Panc1 (cell line): ENCODE results near the gene NKRF. TPM values are rescaled to one million over a fixed set of nuclear protein-coding genes. Genes with fewer than 3 reads are reported as not detected.
A peak's percentile ranks its signal among the peaks of the same experiment; 100 is the strongest.

Experiments used
- ATAC-seq: fragments of 200-7000 bp; cut with Tn5 transposase; 2 replicates; pipeline ENCODE4 v1.9.1; 2020; ENCODE audit warnings: mild to moderate bottlenecking, moderate library complexity
- BruUV-seq: library from RNA; stranded (reverse); fragments of 400-500 nt; replicated peaks from 2 replicates; lab custom pipeline; 2021; lab: Mats Ljungman, UMichigan
- CTCF ChIA-PET: fragments of 300-600 bp; sonication (Branson Sonifier 250); formaldehyde crosslinking; loops from one replicate; lab custom pipeline; 2022; ENCODE audit warnings: antibody characterized with exemption; lab: Charles Lee
- POLR2A ChIA-PET: fragments of 300-600 bp; sonication (Branson Sonifier 250); formaldehyde crosslinking; loops from one replicate; lab custom pipeline; 2022; ENCODE audit warnings: antibody characterized with exemption; lab: Charles Lee
- DNase-seq: peaks from one replicate; pipeline ENCODE4 v3.0.0-alpha.2; 2010; ENCODE audit warnings: low read depth, low spot score
- H3K27ac ChIP-seq: 2 replicates; pipeline ENCODE4 v1.5.1; 2011; ENCODE audit warnings: mild to moderate bottlenecking, low read length, inconsistent platforms
- H3K27me3 ChIP-seq: fragments of 200-500 bp; sonication (Bioruptor generic); 2 replicates; pipeline ENCODE4 v1.6.0; 2014; ENCODE audit warnings: low read length, inconsistent platforms; ENCODE audit not compliant: control insufficient read depth, insufficient read depth
- H3K36me3 ChIP-seq: fragments of 200-500 bp; sonication (Bioruptor generic); 2 replicates; pipeline ENCODE4 v1.5.1; 2014; ENCODE audit warnings: inconsistent platforms, mild to moderate bottlenecking, low read length, moderate library complexity; ENCODE audit not compliant: control insufficient read depth, insufficient read depth
- H3K4me1 ChIP-seq: 2 replicates; pipeline ENCODE4 v1.5.1; 2011; ENCODE audit warnings: inconsistent platforms, mild to moderate bottlenecking, low read length, moderate library complexity; ENCODE audit not compliant: control insufficient read depth, insufficient read depth
- H3K4me3 ChIP-seq, 2 experiments: 2 replicates each; pipeline ENCODE4 v1.5.1; 2011 to 2012; ENCODE audit warnings: low read depth in 2 of 2, low read length in 2 of 2, mild to moderate bottlenecking in 2 of 2, inconsistent platforms in 1 of 2, moderate library complexity in 1 of 2
- H3K9me3 ChIP-seq: fragments of 200-500 bp; sonication (Bioruptor generic); 2 replicates; pipeline ENCODE4 v1.5.1; 2014; ENCODE audit warnings: low read depth, mild to moderate bottlenecking, inconsistent platforms, low read length, moderate library complexity; ENCODE audit not compliant: control insufficient read depth, insufficient read depth
- CTCF ChIP-seq: fragments of 450-650 bp; IDR thresholded peaks from 2 replicates; pipeline ENCODE4 v1.5.1; 2017; ENCODE audit warnings: mild to moderate bottlenecking
- POLR2AphosphoS5 ChIP-seq: IDR thresholded peaks from 2 replicates; pipeline ENCODE4 v1.6.1; 2012; ENCODE audit warnings: mild to moderate bottlenecking, low read depth, low read length, moderate library complexity
- REST ChIP-seq, 2 experiments: IDR thresholded peaks; 2 replicates each; pipeline ENCODE4 v1.6.1; 2011 to 2012; ENCODE audit warnings: low read depth in 2 of 2, control low read depth in 1 of 2, low read length in 1 of 2, mild to moderate bottlenecking in 1 of 2, moderate library complexity in 1 of 2; ENCODE audit not compliant: insufficient read depth in 1 of 2
- SIN3A ChIP-seq: IDR thresholded peaks from 2 replicates; pipeline ENCODE4 v1.6.1; 2012; ENCODE audit warnings: low read depth, mild to moderate bottlenecking, low read length, moderate library complexity, borderline replicate concordance; ENCODE audit not compliant: insufficient read depth
- TCF7L2 ChIP-seq: IDR thresholded peaks from 2 replicates; pipeline ENCODE4 v1.6.1; 2011; ENCODE audit warnings: mild to moderate bottlenecking, low read depth, low read length, inconsistent platforms
- in situ Hi-C: cut with HindIII; loops from 2 replicates; pipeline ENCODE4 v1.10.0; 2016; ENCODE audit warnings: low sequenced_read_pairs, low pct_unique_long_range_greater_than_20kb
- intact Hi-C: fragments of 100-400 bp; cut with micrococcal nuclease; formaldehyde crosslinking; loops from one replicate; pipeline ENCODE4 v1.10.0; 2022; ENCODE audit not compliant: unreplicated experiment
- microRNA-seq: library from miRNA; unstranded; fragments of <30 nt; microRNA quantifications from one replicate; pipeline ENCODE4 v1.1.0, GENCODE V29; 2020; ENCODE audit not compliant: unreplicated experiment
- total RNA-seq: library from RNA; stranded (reverse); gene quantifications from one replicate; pipeline ENCODE4 v1.2.1, GENCODE V29; 2021; ENCODE audit not compliant: unreplicated experiment

Gene NKRF
- total RNA-seq, 1 experiment from 2014 or later, result 25.5 TPM

GRCh38 chrX:119539872-119540271 lies 66.4 kb downstream of the NKRF start:
- no peak for DNase-seq
- ChIA-PET POLR2A (no interaction called here), CTCF (interaction anchor here (0.7 kb wide), 1 partner anchor 35 kb away, joined by 4 read pairs; no protein-coding TSS in a partner anchor)
- no peak for ATAC-seq
- H3K4me1 ChIP-seq, result no peaks in the 10 kb centered on the region
- no peaks in the 10 kb centered on the region for H3K9me3 ChIP-seq
- no TSS peak for BruUV-seq
- intact Hi-C loops, result no loop called here
- no peaks in the 10 kb centered on the region for H3K27me3 ChIP-seq
- no peaks in the 10 kb centered on the region for H3K36me3 ChIP-seq
- in situ Hi-C loops, result no loop called here
- no peak overlapping the region for H3K27ac ChIP-seq
- no peak overlapping the region for H3K4me3 ChIP-seq
- TF ChIP-seq REST (IDR thresholded peaks at IDR 0.05; ENCODE audit: insufficient read depth in 1 of 2, low read depth in 2 of 2, low read length in 1 of 2) (no peak), SIN3A (no peak), CTCF (no peak; the same call in 1 of the 2 replicates), TCF7L2 (no peak), POLR2AphosphoS5 (no peak)

Small RNAs within 50 kb of the gene (microRNA-seq; reads per million reads assigned to microRNA genes)
- gene MIR766, result 78.5 reads per million, percentile 54 among the genes with 10 or more reads in this experiment

Other genes starting within 250 kb of the NKRF start
- gene SLC25A43, start 207.1 kb downstream of the NKRF start, total RNA-seq, result 35.5 TPM
- gene SLC25A5, start 138.0 kb downstream of the NKRF start, total RNA-seq, result 709 TPM
- 42.2 TPM for gene STEEP1, start 41.0 kb downstream of the NKRF start, total RNA-seq
- gene UBE2A, start 31.9 kb downstream of the NKRF start, total RNA-seq, result 110 TPM
- 31.2 TPM for gene SEPTIN6, start 86.7 kb upstream of the NKRF start, total RNA-seq
- 1.1 TPM for gene SOWAHD, start 152.2 kb upstream of the NKRF start, total RNA-seq
- 1,882 TPM for gene RPL39, start 185.2 kb upstream of the NKRF start, total RNA-seq
- gene UPF3B, start 246.5 kb upstream of the NKRF start, total RNA-seq, result 27.8 TPM